Neural progenitor cell (in vitro differentiated cells): ENCODE data around the gene TANC2.

ENCODE experiments used
- EZH2 ChIP-seq: fragments of 200-600 bp; sonication (generic); IDR thresholded peaks from 2 replicates; pipeline ENCODE4 v1.6.1; 2017; ENCODE audit warnings: antibody characterized with exemption, mild to moderate bottlenecking, moderate library complexity
- TF ChIP-seq, protein P1 (sequence below): fragments of 200-600 bp; sonication (generic); IDR thresholded peaks from 2 replicates; pipeline ENCODE4 v1.5.1; 2017; ENCODE audit warnings: antibody characterized with exemption, mild to moderate bottlenecking

DNA sequence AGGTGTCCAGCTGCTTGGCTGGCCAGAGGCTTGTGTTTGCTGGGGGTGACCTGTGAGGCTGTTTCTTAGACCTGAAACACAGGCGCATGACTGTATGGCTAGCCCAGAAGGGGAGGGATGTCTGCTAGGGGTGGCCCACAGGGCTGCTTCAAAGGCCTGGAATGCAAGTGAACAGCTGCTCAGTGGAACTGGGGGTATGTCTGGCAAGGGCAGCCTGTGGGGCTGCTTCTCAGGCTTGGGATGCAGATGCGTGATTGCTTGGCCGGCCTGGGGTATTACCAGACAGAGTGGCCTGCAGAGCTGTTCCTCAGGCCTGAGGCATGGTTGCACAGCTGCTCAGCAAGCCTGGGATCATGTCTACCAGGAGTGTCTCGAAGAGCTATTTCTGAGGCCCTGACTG, 20.5 kb downstream of the TANC2 start:
- TF ChIP-seq, protein P1, sequence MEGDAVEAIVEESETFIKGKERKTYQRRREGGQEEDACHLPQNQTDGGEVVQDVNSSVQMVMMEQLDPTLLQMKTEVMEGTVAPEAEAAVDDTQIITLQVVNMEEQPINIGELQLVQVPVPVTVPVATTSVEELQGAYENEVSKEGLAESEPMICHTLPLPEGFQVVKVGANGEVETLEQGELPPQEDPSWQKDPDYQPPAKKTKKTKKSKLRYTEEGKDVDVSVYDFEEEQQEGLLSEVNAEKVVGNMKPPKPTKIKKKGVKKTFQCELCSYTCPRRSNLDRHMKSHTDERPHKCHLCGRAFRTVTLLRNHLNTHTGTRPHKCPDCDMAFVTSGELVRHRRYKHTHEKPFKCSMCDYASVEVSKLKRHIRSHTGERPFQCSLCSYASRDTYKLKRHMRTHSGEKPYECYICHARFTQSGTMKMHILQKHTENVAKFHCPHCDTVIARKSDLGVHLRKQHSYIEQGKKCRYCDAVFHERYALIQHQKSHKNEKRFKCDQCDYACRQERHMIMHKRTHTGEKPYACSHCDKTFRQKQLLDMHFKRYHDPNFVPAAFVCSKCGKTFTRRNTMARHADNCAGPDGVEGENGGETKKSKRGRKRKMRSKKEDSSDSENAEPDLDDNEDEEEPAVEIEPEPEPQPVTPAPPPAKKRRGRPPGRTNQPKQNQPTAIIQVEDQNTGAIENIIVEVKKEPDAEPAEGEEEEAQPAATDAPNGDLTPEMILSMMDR = no peak
- no peak for TF ChIP-seq EZH2
